Posterior vena cava (tissue), 2 donors: ENCODE data around the gene GPC3. TPM values are rescaled to one million over a fixed set of nuclear protein-coding genes. Genes with fewer than 3 reads are reported as not detected.
"Not testable (repeated sequence)": the region's sequence is repeated elsewhere in the genome, so short reads cannot be mapped to it uniquely, and the experiment has no call there.

Experiments
- DNase-seq: peaks from one replicate; pipeline ENCODE4 v3.0.0-alpha.2; 2020; ENCODE audit warnings: low spot score
- intact Hi-C, 2 donors: fragments of 100-400 bp; cut with DNase I; formaldehyde crosslinking; loops; one replicate each; pipeline versions ENCODE4 v1.14.1 to v1.14.2; 2022 to 2023
- total RNA-seq, 2 donors: library from RNA; stranded (reverse); fragmentation: NEBNext Ultra II Directional; extraction: Animal tissue kit (Norgen Biotek cat#: 25700); gene quantifications; one replicate each; pipeline ENCODE4 v1.2.1, GENCODE V29; 2021
- donor health status: DM: yes; HTN: yes; CAD: no.
- donor health status: DM: yes; HTN: yes; CAD: no.

Gene GPC3
- total RNA-seq, 2 donors from 2014 or later: 11.3 to 13.5 TPM

GRCh38 chrX:133815496-133815895 lies 169.9 kb downstream of the GPC3 start:
- no peak for DNase-seq
- intact Hi-C loops: no loop called here

- DNase-seq: no peak
- intact Hi-C loops: no loop called here
Observed at GRCh38 chrX:133813971-133814370, 171.4 kb downstream of the GPC3 start.

GRCh38 chrX:133812402-133812801 lies 173.0 kb downstream of the GPC3 start:
- intact Hi-C loops: no loop called here
- DNase-seq: no peak

- intact Hi-C loops: no loop called here
- DNase-seq: no peak
Observed at GRCh38 chrX:133810925-133811324, 174.5 kb downstream of the GPC3 start.

- DNase-seq: no peak
- intact Hi-C loops: no loop called here
Observed at GRCh38 chrX:133804072-133804471, 181.3 kb downstream of the GPC3 start.

GRCh38 chrX:133796282-133796681 lies 189.1 kb downstream of the GPC3 start:
- intact Hi-C loops: no loop called here
- no peak for DNase-seq

GRCh38 chrX:133794126-133794525 lies 191.3 kb downstream of the GPC3 start:
- intact Hi-C loops: no loop called here
- no peak for DNase-seq

- no peak for DNase-seq
- intact Hi-C loops: no loop called here
Observed at GRCh38 chrX:133793626-133794025, 191.8 kb downstream of the GPC3 start.

GRCh38 chrX:133792198-133792953 lies 193.0 kb downstream of the GPC3 start:
- peak; percentile 82 for DNase-seq
- intact Hi-C loops: no loop called here

- intact Hi-C loops: no loop called here
- DNase-seq: no peak
Observed at GRCh38 chrX:133789829-133790228, 195.6 kb downstream of the GPC3 start.

GRCh38 chrX:133786382-133786781 lies 199.0 kb downstream of the GPC3 start:
- intact Hi-C loops: no loop called here
- no peak for DNase-seq

- no peak for DNase-seq
Observed at GRCh38 chrX:133783274-133783673, 202.1 kb downstream of the GPC3 start.

GRCh38 chrX:133781174-133781573 lies 204.2 kb downstream of the GPC3 start:
- intact Hi-C loops: no loop called here
- no peak for DNase-seq

More at GRCh38 chrX:133783274-133783673, 202.1 kb downstream of the GPC3 start:
- intact Hi-C loops: no loop called here

GRCh38 chrX:133776072-133776471 lies 209.3 kb downstream of the GPC3 start:
- no peak for DNase-seq
- intact Hi-C loops: no loop called here

- intact Hi-C loops: no loop called here
- no peak for DNase-seq
Observed at GRCh38 chrX:133774807-133775206, 210.6 kb downstream of the GPC3 start.

GRCh38 chrX:133771086-133771646 lies 214.2 kb downstream of the GPC3 start:
- no peak for DNase-seq
- intact Hi-C loops: no loop called here

- intact Hi-C loops, DNase-seq: not testable (repeated sequence)
Observed at GRCh38 chrX:133762976-133763548, 222.3 kb downstream of the GPC3 start.

GRCh38 chrX:133754657-133755056 lies 230.7 kb downstream of the GPC3 start:
- intact Hi-C loops: no loop called here
- no peak for DNase-seq

GRCh38 chrX:133749951-133750350 lies 235.4 kb downstream of the GPC3 start:
- no peak for DNase-seq
- intact Hi-C loops: no loop called here

- intact Hi-C loops: no loop called here
- no peak for DNase-seq
Observed at GRCh38 chrX:133749370-133749769, 236.0 kb downstream of the GPC3 start.

- no peak for DNase-seq
- intact Hi-C loops: no loop called here
Observed at GRCh38 chrX:133747196-133747595, 238.2 kb downstream of the GPC3 start.
